ENCODE data around the gene FAM200C. TPM values are rescaled to one million over a fixed set of nuclear protein-coding genes. Genes with fewer than 3 reads are reported as not detected.

FAM200C gene
- total RNA-seq, 1 donor from 2014 or later: 6.1 TPM

- DNase-seq: no peak
- Histone ChIP-seq H3K4me1 (peaks cover 3% of the 10 kb centered on the region), H3K27me3 (ENCODE audit: low read depth) (no peaks in the 10 kb centered on the region), H3K36me3 (no peaks in the 10 kb centered on the region), H3K27ac (no peak overlapping the region), H3K9me3 (no peaks in the 10 kb centered on the region), H3K4me3 (no peak overlapping the region)
- intact Hi-C loops (cut with DNase I): no loop called here
- ATAC-seq: no peak
- TF ChIP-seq, protein P1, sequence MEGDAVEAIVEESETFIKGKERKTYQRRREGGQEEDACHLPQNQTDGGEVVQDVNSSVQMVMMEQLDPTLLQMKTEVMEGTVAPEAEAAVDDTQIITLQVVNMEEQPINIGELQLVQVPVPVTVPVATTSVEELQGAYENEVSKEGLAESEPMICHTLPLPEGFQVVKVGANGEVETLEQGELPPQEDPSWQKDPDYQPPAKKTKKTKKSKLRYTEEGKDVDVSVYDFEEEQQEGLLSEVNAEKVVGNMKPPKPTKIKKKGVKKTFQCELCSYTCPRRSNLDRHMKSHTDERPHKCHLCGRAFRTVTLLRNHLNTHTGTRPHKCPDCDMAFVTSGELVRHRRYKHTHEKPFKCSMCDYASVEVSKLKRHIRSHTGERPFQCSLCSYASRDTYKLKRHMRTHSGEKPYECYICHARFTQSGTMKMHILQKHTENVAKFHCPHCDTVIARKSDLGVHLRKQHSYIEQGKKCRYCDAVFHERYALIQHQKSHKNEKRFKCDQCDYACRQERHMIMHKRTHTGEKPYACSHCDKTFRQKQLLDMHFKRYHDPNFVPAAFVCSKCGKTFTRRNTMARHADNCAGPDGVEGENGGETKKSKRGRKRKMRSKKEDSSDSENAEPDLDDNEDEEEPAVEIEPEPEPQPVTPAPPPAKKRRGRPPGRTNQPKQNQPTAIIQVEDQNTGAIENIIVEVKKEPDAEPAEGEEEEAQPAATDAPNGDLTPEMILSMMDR (IDR thresholded peaks at IDR 0.05): no peak
These were observed 44.6 kb upstream of the FAM200C start for GRCh38 chr5:160444407-160444806.

DNA sequence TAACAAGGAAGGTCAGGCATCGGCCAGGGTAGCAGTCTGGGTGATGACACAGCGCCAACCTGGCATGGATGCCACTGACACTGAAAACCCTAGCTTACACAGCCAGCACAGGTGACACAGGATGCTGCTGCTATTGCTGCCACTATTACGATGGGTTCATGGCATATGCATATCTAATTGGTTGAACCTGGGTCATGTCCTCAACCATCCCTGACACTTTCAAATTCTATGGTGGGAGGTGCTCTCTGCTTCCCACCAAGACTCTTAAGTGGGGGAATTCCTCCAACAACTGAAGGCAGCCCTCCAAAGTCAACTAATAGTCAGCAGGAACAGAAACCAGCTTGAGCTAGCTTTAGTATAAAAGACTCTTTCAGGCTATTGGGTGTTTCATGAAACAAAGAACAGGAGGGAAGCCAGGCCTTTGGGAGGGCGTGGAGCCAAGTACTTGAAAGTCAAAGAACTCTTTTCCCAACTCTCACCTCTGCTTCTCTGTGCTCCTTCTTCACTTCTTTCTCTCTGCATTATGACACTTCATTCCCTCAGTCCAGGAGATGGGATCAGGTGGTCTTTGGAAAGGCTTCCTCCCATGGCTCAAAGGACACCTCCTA, 43.1 kb upstream of the FAM200C start:
- no peak for DNase-seq
- H3K4me1 ChIP-seq: peaks cover 10% of the 10 kb centered on the region
- intact Hi-C loops (cut with DNase I): no loop called here
- H3K27ac ChIP-seq: no peak overlapping the region
- no peaks in the 10 kb centered on the region for H3K9me3 ChIP-seq
- no peak for ATAC-seq
- TF ChIP-seq, protein P1 (IDR thresholded peaks at IDR 0.05): no peak
- no peaks in the 10 kb centered on the region for H3K36me3 ChIP-seq
- H3K4me3 ChIP-seq: no peak overlapping the region
- no peaks in the 10 kb centered on the region for H3K27me3 ChIP-seq (ENCODE audit: low read depth)

- TF ChIP-seq, protein P1 (IDR thresholded peaks at IDR 0.05): no peak
- intact Hi-C loops (cut with DNase I): no loop called here
- H3K4me3 ChIP-seq: no peak overlapping the region
- no peak for DNase-seq
- H3K27ac ChIP-seq: no peak overlapping the region
- no peaks in the 10 kb centered on the region for H3K27me3 ChIP-seq (ENCODE audit: low read depth)
- H3K9me3 ChIP-seq: no peaks in the 10 kb centered on the region
- no peaks in the 10 kb centered on the region for H3K36me3 ChIP-seq
- no peak for ATAC-seq
- H3K4me1 ChIP-seq: peaks cover 10% of the 10 kb centered on the region
These were observed 41.5 kb upstream of the FAM200C start for GRCh38 chr5:160441311-160441781.

DNA sequence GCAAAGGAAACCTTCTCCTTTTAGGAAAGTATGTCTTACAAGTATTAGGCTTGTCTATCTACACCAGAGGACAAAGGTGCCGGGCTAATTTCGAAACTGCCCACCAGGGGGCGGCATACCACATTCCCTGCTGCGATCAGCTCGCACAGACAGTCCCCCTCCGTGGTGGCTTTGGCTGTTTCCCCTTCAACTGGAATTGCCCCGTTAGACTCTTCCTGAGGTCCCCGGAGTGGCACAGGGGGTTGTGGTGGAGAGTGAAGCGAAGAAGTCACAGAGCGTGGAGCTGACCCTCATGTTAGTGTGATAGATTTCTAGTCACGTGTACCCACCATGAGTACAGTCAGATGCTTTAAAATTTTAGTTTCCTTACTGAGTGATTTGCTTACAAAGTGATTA, 39.3 kb upstream of the FAM200C start:
- Histone ChIP-seq H3K4me3 (peak overlapping the region; percentile 56), H3K36me3 (no peaks in the 10 kb centered on the region), H3K9me3 (no peaks in the 10 kb centered on the region), H3K27ac (peak overlapping the region; percentile 50), H3K4me1 (peaks cover 10% of the 10 kb centered on the region), H3K27me3 (ENCODE audit: low read depth) (no peaks in the 10 kb centered on the region)
- TF ChIP-seq, protein P1 (IDR thresholded peaks at IDR 0.05): peak; percentile 96
- DNase-seq: peak; percentile 87
- ATAC-seq: peak; percentile 96 to 97
- intact Hi-C loops (cut with DNase I): no loop called here

DNA sequence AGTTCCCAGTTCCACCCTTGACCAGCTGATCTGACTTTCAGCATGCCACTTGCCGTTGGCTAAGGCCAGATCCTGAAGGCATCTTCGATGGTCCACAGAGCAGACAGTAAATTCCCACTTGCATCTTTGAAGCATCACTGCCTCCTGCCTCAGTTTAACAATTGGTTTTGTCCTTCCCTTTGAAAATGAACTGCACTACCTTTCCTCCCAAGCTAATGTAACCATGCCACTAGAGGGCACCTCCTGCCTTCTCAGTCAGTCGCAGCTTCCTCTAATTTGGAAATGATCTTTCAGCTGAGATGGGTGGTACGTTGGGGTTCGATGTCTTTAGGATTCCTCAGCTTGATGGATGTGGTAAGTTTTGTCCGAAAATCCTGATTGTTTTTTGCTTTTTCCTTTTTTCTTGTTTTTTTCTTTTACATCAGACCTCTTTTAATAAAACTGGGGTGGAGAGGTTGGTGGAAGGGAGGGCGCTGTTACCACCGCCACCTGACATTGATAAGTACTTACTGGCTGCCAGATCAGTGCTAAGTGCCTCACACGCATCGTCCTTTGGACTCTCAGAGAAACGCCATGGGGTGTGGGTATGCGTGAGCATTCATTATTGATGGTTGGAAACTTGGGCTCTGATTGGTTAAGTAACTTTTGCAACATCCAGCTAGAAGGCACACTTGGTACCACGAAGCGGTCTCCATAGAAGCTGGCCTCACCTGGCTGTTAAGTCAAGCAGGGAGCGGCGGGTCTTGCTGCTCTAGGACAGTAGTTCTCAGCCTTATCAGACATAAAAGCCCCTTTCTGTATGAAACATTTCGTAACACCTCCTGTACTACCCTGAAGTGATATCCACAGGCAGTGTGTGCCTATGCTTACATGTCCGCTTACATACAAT, 38.7 kb upstream of the FAM200C start:
- peak overlapping the region; percentile 56 for H3K4me3 ChIP-seq
- H3K27me3 ChIP-seq (ENCODE audit: low read depth): no peaks in the 10 kb centered on the region
- no peaks in the 10 kb centered on the region for H3K36me3 ChIP-seq
- DNase-seq (peak; percentile 50), ATAC-seq (peak; percentile 80 to 87)
- TF ChIP-seq, protein P1 (IDR thresholded peaks at IDR 0.05): peak; percentile 69
- H3K27ac ChIP-seq: peak overlapping the region; percentile 50
- intact Hi-C loops (cut with DNase I): no loop called here
- peaks cover 10% of the 10 kb centered on the region for H3K4me1 ChIP-seq
- no peaks in the 10 kb centered on the region for H3K9me3 ChIP-seq

Data from lower lobe of right lung (tissue), 2 donors.